HepG2 (cell line): ENCODE measurements around the gene HLF. TPM values are rescaled to one million over a fixed set of nuclear protein-coding genes. Genes with fewer than 3 reads are reported as not detected.

Experiments used
- AKNA ChIP-seq: sonication (generic); formaldehyde crosslinking; IDR thresholded peaks from 2 replicates; pipeline ENCODE4 v1.4.0; 2020; ENCODE audit warnings: missing genetic modification reagents, borderline replicate concordance
- ARID2 ChIP-seq: sonication (generic); formaldehyde crosslinking; IDR thresholded peaks from 2 replicates; pipeline ENCODE4 v1.8.1; 2022; ENCODE audit warnings: mild to moderate bottlenecking, missing genetic modification reagents, borderline replicate concordance
- ATF5 ChIP-seq: sonication (generic); formaldehyde crosslinking; IDR thresholded peaks from 2 replicates; pipeline ENCODE4 v1.4.0; 2020; ENCODE audit warnings: mild to moderate bottlenecking, low read depth, missing genetic modification reagents
- ATF6 ChIP-seq: sonication (generic); formaldehyde crosslinking; conservative IDR thresholded peaks from 2 replicates; pipeline ENCODE4 v1.4.0; 2020; ENCODE audit warnings: missing genetic modification reagents
- BATF2 ChIP-seq: sonication (generic); formaldehyde crosslinking; IDR thresholded peaks from 2 replicates; pipeline ENCODE4 v1.8.0; 2022; ENCODE audit warnings: mild to moderate bottlenecking, missing genetic modification reagents, moderate library complexity
- FUBP1 ChIP-seq: sonication (generic); formaldehyde crosslinking; IDR thresholded peaks from 2 replicates; pipeline ENCODE4 v1.5.1; 2020; ENCODE audit warnings: missing genetic modification reagents, mild to moderate bottlenecking, borderline replicate concordance
- HNF1B ChIP-seq: sonication (generic); formaldehyde crosslinking; IDR thresholded peaks from 2 replicates; pipeline ENCODE4 v1.5.1; 2020; ENCODE audit warnings: mild to moderate bottlenecking, moderate library complexity, missing genetic modification reagents
- MEF2D ChIP-seq: sonication (generic); formaldehyde crosslinking; IDR thresholded peaks from 2 replicates; pipeline ENCODE4 v1.5.1; 2020; ENCODE audit warnings: mild to moderate bottlenecking, missing genetic modification reagents
- NBN ChIP-seq: fragments of 450-650 bp; conservative IDR thresholded peaks from 2 replicates; pipeline ENCODE4 v1.6.1; 2017
- ZNF260 ChIP-seq: sonication (generic); formaldehyde crosslinking; IDR thresholded peaks from 2 replicates; pipeline ENCODE4 v1.4.0; 2020; ENCODE audit warnings: missing genetic modification reagents, low read depth, mild to moderate bottlenecking, borderline replicate concordance
- ZNF34 ChIP-seq: sonication (generic); formaldehyde crosslinking; IDR thresholded peaks from 2 replicates; pipeline ENCODE4 v1.4.0; 2020; ENCODE audit warnings: mild to moderate bottlenecking, missing genetic modification reagents, borderline replicate concordance
- ZNF790 ChIP-seq: sonication (generic); formaldehyde crosslinking; IDR thresholded peaks from 2 replicates; pipeline ENCODE4 v1.8.0; 2022; ENCODE audit warnings: missing genetic modification reagents, mild to moderate bottlenecking, borderline replicate concordance
- polyA plus RNA-seq, 8 experiments: library from polyadenylated mRNA; depleted of rRNA in 3 of 8; stranded (reverse) in 7 of 8; unstranded in 1 of 8; fragments of >200 nt; fragmentation: Illumina TruSeq in 4 of 8; extraction: Trizol in 4 of 8; gene quantifications; 2 replicates each; pipeline versions ENCODE4 v1.2.1 to v1.2.3, GENCODE V29; 2011 to 2016; ENCODE audit warnings: low read depth in 4 of 8, missing spikeins in 1 of 8, mixed read lengths in 1 of 8; ENCODE audit not compliant: insufficient read depth in 1 of 8
- total RNA-seq, 5 experiments: library from RNA; depleted of rRNA; stranded (reverse); fragments of >200 nt; fragmentation: Illumina TruSeq; extraction: Trizol; gene quantifications; 2 replicates each; pipeline ENCODE4 v1.2.3, GENCODE V29; 2016; ENCODE audit warnings: low read depth in 1 of 5

HLF gene
- total and polyA plus RNA-seq, 2 of the 13 experiments (the other 11 are each of a cell fraction or from before 2014, with no cell fraction given), result 202 to 346 TPM

- TF ChIP-seq ATF5 (CRISPR knock-in tag), result no peak
- TF ChIP-seq ATF6 (CRISPR knock-in tag), result no peak
- TF ChIP-seq ZNF790, result peak; percentile 57; the same call in 1 of the 2 replicates
- TF ChIP-seq BATF2 (CRISPR knock-in tag), result no peak
- peak; percentile 80; the same call in 1 of the 2 replicates for TF ChIP-seq FUBP1 (CRISPR knock-in tag)
- no peak for TF ChIP-seq AKNA (CRISPR knock-in tag)
- TF ChIP-seq ZNF34 (CRISPR knock-in tag), result no peak; the same call in 1 of the 2 replicates
- peak; percentile 98 for TF ChIP-seq MEF2D (CRISPR knock-in tag)
- no peak for TF ChIP-seq ZNF260 (CRISPR knock-in tag)
- TF ChIP-seq HNF1B (CRISPR knock-in tag), result peak; percentile 83
- no peak for TF ChIP-seq NBN
- TF ChIP-seq ARID2 (CRISPR knock-in tag), result 0 out of 2 replicates have a peak, but pooled peaks have one; percentile 50
These were observed 20.9 kb downstream of the HLF start (continued) for GRCh38 chr17:55285340-55286301.
